Measurements from ENCODE around the gene TPCN2. TPM values are rescaled to one million over a fixed set of nuclear protein-coding genes. Genes with fewer than 3 reads are reported as not detected.
A peak's percentile ranks its signal among the peaks of the same experiment; 100 is the strongest.

Gene TPCN2
- total RNA-seq, 3 donors from 2014 or later = 5.8 to 8.4 (median 7.1) TPM

- ATAC-seq (no peak), DNase-seq (no peak)
Measured at GRCh38 chr11:69163842-69164241, 115.1 kb downstream of the TPCN2 start.

GRCh38 chr11:69164824-69165223, 116.1 kb downstream of the TPCN2 start:
- DNase-seq (no peak), ATAC-seq (no peak)
- Mint-ChIP-seq H3K4me3 (no peak overlapping the region), H3K36me3 (ENCODE audit: insufficient read depth) (no peaks in the 10 kb centered on the region), H3K27me3 (ENCODE audit: low read depth) (peaks cover 3% of the 10 kb centered on the region), H3K9me3 (peaks cover 6% of the 10 kb centered on the region), H3K4me1 (ENCODE audit: low read depth) (peaks cover 10% of the 10 kb centered on the region)

More at GRCh38 chr11:69163842-69164241, 115.1 kb downstream of the TPCN2 start:
- H3K27me3 Mint-ChIP-seq (ENCODE audit: low read depth) = peaks cover 3% of the 10 kb centered on the region
- no peak overlapping the region for H3K4me3 Mint-ChIP-seq
- H3K4me1 Mint-ChIP-seq (ENCODE audit: low read depth) = peaks cover 10% of the 10 kb centered on the region
- peaks cover 6% of the 10 kb centered on the region for H3K9me3 Mint-ChIP-seq
- no peaks in the 10 kb centered on the region for H3K36me3 Mint-ChIP-seq (ENCODE audit: insufficient read depth)

DNA sequence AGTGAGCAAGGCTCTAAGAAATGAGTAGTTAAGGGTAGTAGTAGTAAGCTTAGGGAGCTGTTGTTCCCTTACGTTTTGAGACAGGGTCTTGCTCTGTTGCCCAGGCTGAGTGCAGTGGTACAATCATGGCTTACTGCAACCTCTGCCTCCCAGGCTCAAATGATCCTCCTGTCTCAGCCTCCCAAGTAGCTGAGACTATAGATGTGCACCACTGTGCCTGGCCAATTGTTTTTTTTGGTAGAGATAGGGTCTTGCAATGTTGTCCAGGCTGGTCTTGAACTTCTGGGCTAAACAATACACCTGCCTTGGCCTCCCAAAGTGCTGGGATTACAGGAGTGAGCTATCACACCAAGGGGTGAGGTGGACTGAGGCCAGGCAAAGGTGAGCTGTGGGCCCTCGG, 117.0 kb downstream of the TPCN2 start:
- Mint-ChIP-seq H3K36me3 (ENCODE audit: insufficient read depth) (no peaks in the 10 kb centered on the region), H3K4me1 (ENCODE audit: low read depth) (peaks cover 10% of the 10 kb centered on the region), H3K27me3 (ENCODE audit: low read depth) (peaks cover 3% of the 10 kb centered on the region), H3K9me3 (peaks cover 6% of the 10 kb centered on the region), H3K4me3 (no peak overlapping the region)
- ATAC-seq (no peak), DNase-seq (no peak)

DNA sequence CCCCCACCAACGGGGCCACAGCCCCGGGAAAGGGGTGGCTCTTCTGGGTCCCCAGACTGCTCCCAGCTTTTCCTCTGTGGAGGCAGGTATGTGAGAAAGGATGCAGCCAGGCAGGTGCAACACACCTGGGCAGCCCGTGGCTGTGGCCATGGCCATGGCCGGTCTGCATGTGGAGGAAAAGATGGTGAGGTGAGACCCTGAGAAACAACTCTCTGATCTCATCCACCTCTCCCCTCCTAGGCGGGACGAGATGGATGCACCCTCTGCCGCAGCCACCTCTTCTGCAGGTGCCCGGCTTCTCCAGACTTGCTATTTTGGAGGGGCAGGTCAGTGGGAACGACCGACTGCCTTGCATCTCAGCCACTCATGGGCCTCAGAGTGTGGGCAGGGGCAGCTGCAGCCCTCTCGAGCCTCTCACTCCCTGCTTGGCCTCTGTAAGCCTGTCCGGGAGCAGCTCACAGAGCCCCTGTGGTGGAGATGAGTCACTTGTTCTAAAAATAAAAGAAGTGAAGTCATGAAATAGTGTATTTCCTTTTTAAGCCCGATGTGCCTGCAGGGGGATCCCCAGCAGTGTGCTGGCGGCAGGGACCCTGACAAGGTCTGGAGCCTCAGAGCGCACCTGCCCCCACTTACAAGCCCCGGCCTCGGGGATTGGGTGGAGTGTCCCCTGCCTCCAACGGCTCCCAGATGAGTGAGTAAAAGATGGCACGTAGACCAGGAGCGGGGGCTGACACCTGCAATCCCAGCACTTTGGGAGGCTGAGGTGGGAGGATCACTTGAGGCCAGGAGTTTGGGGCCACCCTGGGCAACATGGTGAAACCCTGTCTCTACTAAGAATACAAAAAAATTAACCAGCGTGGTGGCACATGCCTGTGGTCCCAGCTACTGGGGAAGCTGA, 117.7 kb downstream of the TPCN2 start:
- peaks cover 10% of the 10 kb centered on the region for H3K4me1 Mint-ChIP-seq (ENCODE audit: low read depth)
- DNase-seq = peak; percentile 25
- no peaks in the 10 kb centered on the region for H3K36me3 Mint-ChIP-seq (ENCODE audit: insufficient read depth)
- peaks cover 6% of the 10 kb centered on the region for H3K9me3 Mint-ChIP-seq
- no peak overlapping the region for H3K4me3 Mint-ChIP-seq
- H3K27me3 Mint-ChIP-seq (ENCODE audit: low read depth) = peaks cover 3% of the 10 kb centered on the region
- peak; percentile 97 to 99 for ATAC-seq

DNA sequence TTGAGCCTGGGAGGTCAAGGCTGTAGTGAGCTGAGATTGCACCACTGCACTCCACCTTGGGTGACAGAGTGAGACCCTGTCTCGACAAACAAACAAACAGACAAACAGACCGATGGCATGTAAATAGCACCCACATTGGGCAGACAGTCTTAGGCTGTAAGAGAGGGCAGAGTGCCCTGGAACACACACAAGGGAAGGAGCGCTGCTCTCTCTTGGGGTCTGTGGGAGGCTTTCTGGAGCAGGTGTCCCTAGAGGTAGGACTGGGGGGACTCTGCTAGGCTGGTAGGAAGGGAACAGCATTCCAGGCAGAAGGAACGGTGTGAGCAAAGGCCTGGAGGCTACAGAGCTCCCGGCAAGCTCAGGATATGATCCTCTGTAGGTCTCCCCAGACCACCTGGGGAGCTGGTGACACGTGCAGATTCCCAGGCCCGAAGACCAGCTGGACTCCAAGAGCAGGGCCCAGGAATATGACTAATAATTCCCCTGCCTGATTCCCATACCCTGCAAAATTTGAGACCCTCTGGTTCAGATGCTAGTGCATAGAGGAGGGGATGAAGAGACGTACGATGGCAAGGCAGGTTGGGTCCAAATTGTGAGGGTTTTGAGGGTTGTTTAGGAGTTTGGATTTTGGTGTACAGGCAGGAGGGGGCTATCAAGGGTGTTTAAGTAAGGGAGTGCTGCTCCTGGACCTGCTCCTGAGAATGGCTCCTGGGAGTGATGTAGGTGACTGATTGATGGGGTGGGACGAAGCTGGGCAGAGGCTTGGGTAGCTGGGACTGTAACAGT, 118.6 kb downstream of the TPCN2 start:
- DNase-seq (no peak), ATAC-seq (peak in 1 of 2 donors; percentile 4)
- no peaks in the 10 kb centered on the region for H3K36me3 Mint-ChIP-seq (ENCODE audit: insufficient read depth)
- H3K27me3 Mint-ChIP-seq (ENCODE audit: low read depth) = peaks cover 3% of the 10 kb centered on the region
- H3K4me3 Mint-ChIP-seq = no peak overlapping the region
- peaks cover 12% of the 10 kb centered on the region for H3K4me1 Mint-ChIP-seq (ENCODE audit: low read depth)
- H3K9me3 Mint-ChIP-seq = peaks cover 6% of the 10 kb centered on the region

DNA sequence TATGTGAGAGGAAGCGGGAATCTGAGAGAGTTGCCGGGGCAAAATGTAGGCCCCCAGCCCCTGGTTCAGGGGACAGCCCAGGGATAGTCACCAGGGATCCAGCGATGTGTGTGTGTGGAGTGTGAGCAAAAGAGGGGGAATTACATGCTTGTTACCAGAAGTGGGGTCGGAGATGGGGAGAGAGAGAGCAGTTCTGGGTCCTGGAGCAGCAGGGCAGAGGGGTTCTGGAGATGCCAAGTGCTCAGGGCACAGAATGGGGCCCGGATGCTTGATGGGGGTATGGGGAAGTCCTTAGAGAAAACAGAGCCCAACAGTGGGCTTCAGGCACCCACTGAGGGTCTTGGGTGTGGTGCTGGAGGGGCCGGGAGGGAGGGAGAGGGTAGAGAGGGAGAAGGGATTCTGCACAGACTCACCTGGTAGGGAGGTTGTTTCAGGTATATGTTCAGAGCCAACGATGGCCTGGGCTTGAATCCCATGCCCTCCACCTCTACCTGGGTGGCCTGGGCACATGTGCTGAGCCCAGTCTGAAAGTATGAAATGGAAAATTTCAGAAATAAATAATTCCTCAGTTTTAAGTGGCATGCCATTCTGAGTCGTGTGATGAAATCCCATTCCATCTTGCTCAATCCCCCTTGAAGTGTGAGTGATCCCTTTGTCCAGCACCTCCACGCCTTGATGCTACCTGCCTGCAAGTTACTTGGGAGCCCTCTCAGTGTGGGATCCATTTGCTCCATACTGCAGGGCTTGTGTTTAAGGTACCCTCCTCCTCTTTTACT, 119.4 kb downstream of the TPCN2 start:
- no peak overlapping the region for H3K4me3 Mint-ChIP-seq
- no peak for ATAC-seq
- H3K9me3 Mint-ChIP-seq = peaks cover 6% of the 10 kb centered on the region
- DNase-seq = no peak
- H3K4me1 Mint-ChIP-seq (ENCODE audit: low read depth) = peaks cover 12% of the 10 kb centered on the region
- H3K36me3 Mint-ChIP-seq (ENCODE audit: insufficient read depth) = no peaks in the 10 kb centered on the region
- H3K27me3 Mint-ChIP-seq (ENCODE audit: low read depth) = peaks cover 3% of the 10 kb centered on the region

- Mint-ChIP-seq H3K9me3 (peaks cover 4% of the 10 kb centered on the region), H3K4me1 (ENCODE audit: low read depth) (peaks cover 15% of the 10 kb centered on the region), H3K4me3 (no peak overlapping the region), H3K27me3 (ENCODE audit: low read depth) (peaks cover 3% of the 10 kb centered on the region), H3K36me3 (ENCODE audit: insufficient read depth) (no peaks in the 10 kb centered on the region)
- no peak for ATAC-seq
- no peak for DNase-seq
Measured at GRCh38 chr11:69169479-69169878, 120.7 kb downstream of the TPCN2 start.

GRCh38 chr11:69170704-69171103, 122.0 kb downstream of the TPCN2 start:
- ATAC-seq (no peak), DNase-seq (no peak)
- Mint-ChIP-seq H3K4me3 (no peak overlapping the region), H3K27me3 (ENCODE audit: low read depth) (peaks cover 3% of the 10 kb centered on the region), H3K36me3 (ENCODE audit: insufficient read depth) (no peaks in the 10 kb centered on the region), H3K4me1 (ENCODE audit: low read depth) (peaks cover 15% of the 10 kb centered on the region), H3K9me3 (peaks cover 6% of the 10 kb centered on the region)

DNA sequence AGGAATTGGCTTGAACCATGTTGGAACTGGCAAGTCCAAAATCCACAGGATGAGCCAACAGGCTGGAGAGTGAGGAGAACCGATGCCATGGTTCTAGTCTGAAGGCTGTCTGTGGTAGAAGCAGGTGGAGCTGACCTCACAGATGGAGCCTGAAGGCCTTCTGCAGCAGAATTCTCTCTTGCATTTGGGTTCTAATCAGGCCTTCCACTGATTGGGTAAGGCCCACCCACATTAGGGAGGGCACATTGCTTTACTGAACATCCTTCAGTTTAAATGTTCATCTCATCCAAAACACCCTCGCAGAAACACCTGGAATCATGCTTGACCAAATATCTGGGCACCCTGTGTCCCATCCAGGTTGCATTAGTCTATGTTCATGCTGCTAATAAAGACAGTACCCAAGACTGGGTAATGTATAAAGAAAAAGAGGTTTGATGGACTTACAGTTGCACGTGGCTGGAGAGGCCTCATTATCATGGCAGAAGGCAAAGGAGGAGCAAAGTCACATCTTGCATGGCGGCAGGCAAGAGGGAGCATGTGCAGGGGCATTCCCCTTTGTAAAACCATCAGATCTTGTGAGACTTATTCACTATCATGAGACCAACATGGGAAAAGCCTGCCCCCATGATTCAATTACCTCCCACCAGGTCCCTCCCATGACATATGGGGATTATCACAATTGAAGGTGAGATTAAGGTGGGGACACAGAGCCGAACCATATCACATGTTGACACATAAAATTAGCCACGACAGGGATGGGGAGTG, 122.9 kb downstream of the TPCN2 start:
- peaks cover 10% of the 10 kb centered on the region for H3K9me3 Mint-ChIP-seq
- no peaks in the 10 kb centered on the region for H3K36me3 Mint-ChIP-seq (ENCODE audit: insufficient read depth)
- peaks cover 10% of the 10 kb centered on the region for H3K4me1 Mint-ChIP-seq (ENCODE audit: low read depth)
- DNase-seq = no peak
- ATAC-seq = no peak
- H3K4me3 Mint-ChIP-seq = no peak overlapping the region
- peaks cover 3% of the 10 kb centered on the region for H3K27me3 Mint-ChIP-seq (ENCODE audit: low read depth)

GRCh38 chr11:69172674-69173073, 123.9 kb downstream of the TPCN2 start:
- Mint-ChIP-seq H3K9me3 (peaks cover 10% of the 10 kb centered on the region), H3K4me3 (no peak overlapping the region), H3K4me1 (ENCODE audit: low read depth) (peaks cover 5% of the 10 kb centered on the region), H3K27me3 (ENCODE audit: low read depth) (no peaks in the 10 kb centered on the region), H3K36me3 (ENCODE audit: insufficient read depth) (no peaks in the 10 kb centered on the region)
- no peak for ATAC-seq
- DNase-seq = no peak

DNA sequence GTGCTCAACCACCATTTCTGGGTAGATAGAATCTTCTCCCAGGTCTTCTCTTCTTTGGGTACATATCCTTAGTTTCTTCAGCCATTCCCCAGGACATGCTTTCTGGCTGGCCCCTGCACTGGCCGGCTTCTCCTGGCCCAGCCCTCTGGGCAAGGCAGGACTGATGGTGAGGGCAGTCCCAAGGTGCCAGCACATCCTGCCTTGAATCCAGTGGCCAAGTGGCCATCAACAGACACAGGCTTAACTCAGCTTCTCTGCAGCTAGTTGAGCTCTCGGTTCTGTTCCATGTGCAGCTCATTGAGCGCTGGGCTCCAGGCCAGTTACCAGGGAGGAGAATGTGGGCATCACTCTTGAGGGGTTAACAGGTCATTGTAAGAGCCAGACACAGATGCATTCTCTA, 124.6 kb downstream of the TPCN2 start:
- DNase-seq (no peak), ATAC-seq (no peak)
- Mint-ChIP-seq H3K4me3 (no peak overlapping the region), H3K27me3 (ENCODE audit: low read depth) (no peaks in the 10 kb centered on the region), H3K4me1 (ENCODE audit: low read depth) (peaks cover 5% of the 10 kb centered on the region), H3K36me3 (ENCODE audit: insufficient read depth) (no peaks in the 10 kb centered on the region), H3K9me3 (peaks cover 10% of the 10 kb centered on the region)

DNA sequence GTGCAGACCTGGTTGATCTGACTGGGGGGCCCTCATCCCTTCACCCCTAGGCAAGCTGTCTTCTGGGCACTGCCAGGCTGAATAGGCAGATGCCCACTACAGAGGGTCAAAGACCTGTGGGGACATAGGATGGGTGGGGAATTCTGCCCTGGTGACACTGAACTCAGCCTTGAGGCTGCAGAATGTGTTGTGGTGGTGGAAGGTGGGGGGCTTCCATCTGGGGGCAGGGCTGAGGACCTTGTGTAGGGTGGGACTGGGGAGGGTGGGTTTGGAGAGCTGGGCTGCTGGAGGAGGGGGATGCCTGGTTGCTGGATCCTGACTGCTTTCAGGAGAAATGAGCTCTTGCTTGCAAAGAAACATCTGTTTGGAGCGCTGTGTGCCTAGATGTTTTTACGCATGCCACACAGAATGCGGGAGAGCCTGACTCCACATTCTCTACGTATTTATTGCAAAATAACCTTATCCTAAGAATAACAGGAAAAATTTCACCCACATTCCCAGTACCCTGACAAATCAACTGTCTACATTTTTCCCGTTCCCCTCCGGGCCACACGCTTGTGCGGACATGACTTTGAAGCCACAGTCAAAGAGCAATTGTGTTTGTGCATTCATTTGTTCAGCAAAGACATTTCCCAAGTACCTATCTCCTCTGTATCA, 125.3 kb downstream of the TPCN2 start:
- no peaks in the 10 kb centered on the region for H3K36me3 Mint-ChIP-seq (ENCODE audit: insufficient read depth)
- H3K4me3 Mint-ChIP-seq = no peak overlapping the region
- no peaks in the 10 kb centered on the region for H3K27me3 Mint-ChIP-seq (ENCODE audit: low read depth)
- H3K4me1 Mint-ChIP-seq (ENCODE audit: low read depth) = peaks cover 5% of the 10 kb centered on the region
- DNase-seq (no peak), ATAC-seq (no peak)
- peaks cover 10% of the 10 kb centered on the region for H3K9me3 Mint-ChIP-seq

- peaks cover 2% of the 10 kb centered on the region for H3K27me3 Mint-ChIP-seq (ENCODE audit: low read depth)
Measured at GRCh38 chr11:69174841-69175240, 126.1 kb downstream of the TPCN2 start.

More at GRCh38 chr11:69174841-69175240, 126.1 kb downstream of the TPCN2 start:
- Mint-ChIP-seq H3K9me3 (peaks cover 10% of the 10 kb centered on the region), H3K36me3 (ENCODE audit: insufficient read depth) (no peaks in the 10 kb centered on the region), H3K4me3 (no peak overlapping the region), H3K4me1 (ENCODE audit: low read depth) (peaks cover 5% of the 10 kb centered on the region)
- no peak for DNase-seq
- no peak for ATAC-seq

Data from activated T-cell treated with anti-CD3 and anti-CD28 coated beads, Interleukin-2, amount 50 U/mL, for 4 hours (primary cell).